ENCODE measurements around the gene IL37. TPM values are rescaled to one million over a fixed set of nuclear protein-coding genes. Genes with fewer than 3 reads are reported as not detected.
"Not testable (repeated sequence)": the region's sequence is repeated elsewhere in the genome, so short reads cannot be mapped to it uniquely, and the experiment has no call there.

Gene IL37
- total RNA-seq, 1 experiment from 2014 or later, result not detected

DNA sequence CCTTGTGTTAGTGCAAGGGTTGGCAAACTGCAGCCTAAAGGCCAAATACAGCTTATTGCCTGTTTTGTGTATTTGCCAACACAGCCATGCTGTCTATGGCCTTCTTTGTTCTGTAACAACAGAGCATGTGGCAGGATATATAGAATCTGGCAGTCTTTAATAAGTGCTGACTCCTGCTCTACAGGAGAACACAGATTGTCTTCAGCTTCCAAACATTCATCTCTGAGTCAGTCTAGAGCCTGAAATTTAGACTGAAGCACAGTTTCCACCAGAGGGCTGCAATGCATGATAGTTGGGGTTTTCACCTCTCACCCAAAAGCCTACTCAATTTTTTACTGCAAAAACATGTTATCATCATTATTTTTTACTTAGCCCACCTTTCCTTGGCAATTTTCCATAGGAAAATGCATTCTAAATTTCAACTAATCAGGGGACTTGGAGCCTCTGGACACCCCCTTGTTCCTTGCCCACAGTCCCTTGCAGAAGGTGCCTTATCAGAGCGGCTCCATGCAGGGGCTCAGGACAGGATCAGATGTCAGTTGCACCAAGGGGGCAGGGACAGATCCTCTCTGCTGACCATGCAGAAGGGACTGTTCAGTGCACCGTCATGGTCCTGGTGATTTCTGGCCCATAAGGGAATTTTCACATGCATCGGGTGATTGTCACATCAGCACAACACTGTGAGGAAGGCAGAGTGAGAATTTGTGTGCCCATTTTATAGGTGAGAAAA lies 12.4 kb downstream of the IL37 start:
- DNase-seq (ENCODE audit: low spot score), result no peak

DNA sequence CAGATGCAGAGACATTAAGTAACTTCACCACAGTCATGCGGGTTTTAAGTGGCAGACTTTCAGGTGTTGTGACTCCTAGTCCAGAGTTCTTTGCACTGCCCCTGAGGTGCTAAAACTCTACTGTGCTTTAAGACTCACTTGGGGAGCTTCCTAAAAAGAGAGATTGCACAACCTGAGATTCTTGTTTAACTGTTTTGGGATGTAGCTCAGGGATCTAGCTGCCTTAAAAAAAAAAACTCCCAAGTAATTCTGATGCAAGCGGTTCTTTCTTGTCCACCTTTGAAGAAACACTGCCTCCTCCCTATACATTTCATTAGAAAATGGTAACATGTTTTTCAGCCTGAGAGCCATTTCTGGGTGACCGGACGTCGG lies 13.0 kb downstream of the IL37 start:
- DNase-seq (ENCODE audit: low spot score), result no peak

DNA sequence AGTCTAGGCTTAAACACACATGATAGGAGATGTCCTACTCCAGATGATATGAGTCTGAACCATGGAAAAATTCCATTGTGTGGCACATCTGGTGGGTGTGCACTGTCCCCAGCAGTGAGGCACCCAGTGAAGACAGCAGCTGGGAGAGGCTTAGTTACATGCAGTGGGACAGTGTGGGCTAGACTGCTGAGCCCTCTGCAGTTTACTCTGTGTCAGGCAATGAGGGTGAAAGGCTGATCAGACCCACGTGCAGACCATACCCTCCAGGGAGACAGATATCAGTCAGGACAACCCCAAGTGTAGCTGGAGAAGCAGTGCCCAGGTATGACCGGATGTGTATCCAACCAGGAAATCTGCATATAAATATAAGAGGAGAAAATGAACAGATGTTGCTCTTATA lies 13.4 kb downstream of the IL37 start:
- DNase-seq (ENCODE audit: low spot score), result no peak

DNA sequence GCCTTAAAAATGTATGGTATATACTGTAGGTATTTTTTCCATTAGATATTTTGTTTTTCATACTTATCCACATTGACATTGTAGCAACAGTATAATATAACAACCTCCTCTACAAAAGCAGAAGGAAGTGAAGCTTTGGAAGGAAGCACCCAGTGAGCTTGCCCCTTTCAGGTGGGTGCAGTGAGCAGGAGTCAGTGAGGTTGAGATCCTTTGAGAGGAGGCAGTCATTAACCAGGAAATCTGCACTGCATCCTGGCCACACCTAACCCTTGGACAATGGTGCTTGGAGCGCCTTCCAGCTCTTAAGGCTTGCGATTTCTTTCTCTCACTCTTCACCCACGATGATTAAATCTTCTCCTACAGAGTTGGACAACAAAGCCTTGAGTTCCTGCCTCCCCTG lies 13.9 kb downstream of the IL37 start:
- no peak for DNase-seq (ENCODE audit: low spot score)

DNA sequence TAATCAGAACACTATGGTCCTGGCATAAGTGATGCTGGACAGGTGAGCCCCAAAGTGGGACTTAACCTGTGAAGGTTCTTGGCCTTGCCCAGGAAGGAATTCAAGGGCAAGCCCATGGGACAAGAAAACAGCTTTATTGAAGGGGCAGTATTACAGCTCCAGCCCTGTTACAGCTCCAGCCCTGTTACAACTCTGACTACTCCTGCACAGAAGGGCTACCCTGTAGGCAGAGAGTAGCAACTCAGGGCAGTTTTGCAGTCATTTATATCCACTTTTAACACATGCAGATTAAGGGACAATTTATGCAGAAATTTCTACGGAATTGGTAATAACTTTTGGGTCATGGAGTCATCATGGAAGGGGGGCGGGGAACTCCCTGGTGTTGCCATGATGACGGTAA lies 15.7 kb downstream of the IL37 start:
- DNase-seq (ENCODE audit: low spot score), result no peak

DNA sequence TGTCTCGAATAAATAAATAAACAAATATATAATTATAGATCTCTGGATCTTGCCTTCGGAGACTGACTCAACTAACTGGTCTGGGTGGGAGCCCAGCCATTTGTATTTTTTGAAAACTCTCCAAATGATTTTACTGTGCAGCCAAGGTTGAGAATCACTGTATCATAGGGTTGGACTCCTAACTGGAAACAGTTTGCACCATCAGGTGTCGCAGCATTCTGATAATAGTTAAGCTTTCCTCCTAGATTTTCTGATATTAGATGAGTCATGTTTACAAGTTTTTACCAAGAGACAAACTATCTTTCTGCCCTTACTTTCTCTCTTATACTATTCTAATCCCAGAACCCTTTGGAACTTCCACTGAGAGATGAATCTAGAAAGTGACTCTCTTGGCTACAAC lies 16.8 kb downstream of the IL37 start:
- DNase-seq (ENCODE audit: low spot score), result no peak

DNA sequence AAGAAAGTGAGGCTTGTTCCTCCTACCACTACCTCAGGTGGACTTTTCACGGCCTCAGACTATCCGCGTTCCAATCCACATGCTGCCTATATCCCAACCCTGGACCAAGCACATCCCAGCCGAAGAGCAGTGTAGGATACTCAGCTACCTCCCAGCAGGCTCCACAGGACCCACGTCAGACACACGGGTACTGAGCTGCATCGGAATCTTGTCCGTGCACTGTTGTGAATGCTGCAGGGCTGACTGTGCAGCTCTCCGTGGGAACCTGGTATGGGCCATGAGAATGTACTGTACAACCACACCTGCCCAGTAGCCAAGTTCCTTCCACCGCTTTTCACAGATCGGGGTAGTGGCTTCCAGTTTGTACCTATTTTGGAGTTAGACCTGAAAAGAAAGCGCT lies 22.3 kb downstream of the IL37 start:
- DNase-seq (ENCODE audit: low spot score), result no peak

DNA sequence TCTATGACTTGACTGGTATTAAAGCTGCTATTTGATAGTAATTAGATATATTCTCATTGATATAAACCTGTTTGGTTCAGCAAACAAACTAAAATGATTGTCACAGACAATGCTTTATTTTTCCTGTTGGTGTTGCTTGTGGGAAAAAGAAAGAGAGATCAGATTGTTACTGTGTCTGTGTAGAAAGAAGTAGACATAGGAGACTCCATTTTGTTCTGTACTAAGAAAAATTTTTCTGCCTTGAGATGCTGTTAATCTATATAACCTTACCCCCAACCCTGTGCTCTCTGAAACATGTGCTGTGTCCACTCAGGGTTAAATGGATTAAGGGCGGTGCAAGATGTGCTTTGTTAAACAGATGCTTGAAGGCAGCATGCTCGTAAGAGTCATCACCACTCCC lies 23.2 kb downstream of the IL37 start:
- DNase-seq (ENCODE audit: low spot score), result not testable (repeated sequence)

DNA sequence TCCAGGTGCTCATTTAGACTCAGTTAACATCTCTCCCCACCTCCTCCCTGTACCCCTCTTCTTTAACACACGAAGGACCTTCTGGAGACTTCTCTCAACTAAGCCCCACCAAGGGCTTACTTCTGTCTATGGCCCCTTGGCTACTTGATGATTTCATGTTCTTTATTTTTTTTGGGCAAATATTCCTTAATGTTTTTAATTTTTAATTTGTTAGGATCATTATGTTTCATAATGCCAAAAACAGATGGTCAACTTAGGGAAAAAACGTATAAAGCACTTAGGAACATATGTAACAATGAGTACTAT lies 25.9 kb downstream of the IL37 start:
- no peak for DNase-seq (ENCODE audit: low spot score)

DNA sequence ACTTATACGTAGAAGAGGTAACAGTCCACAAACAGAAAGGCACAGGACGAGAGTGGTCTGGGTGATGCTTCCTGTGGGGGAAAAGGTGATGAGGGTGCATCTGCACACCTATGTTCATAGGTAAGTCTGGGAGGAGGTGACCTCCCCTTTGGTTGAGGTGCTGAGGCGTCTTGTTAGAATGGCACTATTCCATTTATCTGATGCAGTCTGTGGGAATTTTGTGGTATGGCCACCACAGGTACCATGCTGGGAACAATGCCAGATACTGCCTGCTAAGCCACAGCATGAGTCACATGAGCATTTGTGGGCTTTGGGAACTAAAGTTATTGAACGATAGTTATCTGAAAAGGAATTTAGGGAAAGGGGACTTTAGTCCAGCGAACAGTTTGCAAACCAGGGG lies 27.9 kb downstream of the IL37 start:
- peak; percentile 89 for DNase-seq (ENCODE audit: low spot score)

DNA sequence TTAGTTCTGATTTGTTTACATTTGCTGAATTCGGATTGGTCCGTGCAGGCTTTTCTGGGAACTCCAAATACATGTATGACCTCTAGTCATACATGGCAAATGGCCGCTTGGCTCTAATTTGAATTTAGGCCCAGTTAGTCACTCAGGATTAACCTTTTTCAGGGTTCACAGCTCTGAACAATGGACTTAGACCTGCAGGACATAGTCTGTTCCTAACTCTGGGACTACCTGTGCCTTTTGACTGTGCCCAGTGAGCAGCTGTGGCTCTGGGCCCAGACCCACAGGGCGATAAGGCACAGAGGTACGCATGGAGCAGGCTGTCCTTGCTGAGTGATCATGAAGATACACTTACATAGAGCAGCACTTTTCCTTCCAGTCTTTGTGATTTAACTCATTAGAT lies 28.5 kb downstream of the IL37 start:
- no peak for DNase-seq (ENCODE audit: low spot score)

DNA sequence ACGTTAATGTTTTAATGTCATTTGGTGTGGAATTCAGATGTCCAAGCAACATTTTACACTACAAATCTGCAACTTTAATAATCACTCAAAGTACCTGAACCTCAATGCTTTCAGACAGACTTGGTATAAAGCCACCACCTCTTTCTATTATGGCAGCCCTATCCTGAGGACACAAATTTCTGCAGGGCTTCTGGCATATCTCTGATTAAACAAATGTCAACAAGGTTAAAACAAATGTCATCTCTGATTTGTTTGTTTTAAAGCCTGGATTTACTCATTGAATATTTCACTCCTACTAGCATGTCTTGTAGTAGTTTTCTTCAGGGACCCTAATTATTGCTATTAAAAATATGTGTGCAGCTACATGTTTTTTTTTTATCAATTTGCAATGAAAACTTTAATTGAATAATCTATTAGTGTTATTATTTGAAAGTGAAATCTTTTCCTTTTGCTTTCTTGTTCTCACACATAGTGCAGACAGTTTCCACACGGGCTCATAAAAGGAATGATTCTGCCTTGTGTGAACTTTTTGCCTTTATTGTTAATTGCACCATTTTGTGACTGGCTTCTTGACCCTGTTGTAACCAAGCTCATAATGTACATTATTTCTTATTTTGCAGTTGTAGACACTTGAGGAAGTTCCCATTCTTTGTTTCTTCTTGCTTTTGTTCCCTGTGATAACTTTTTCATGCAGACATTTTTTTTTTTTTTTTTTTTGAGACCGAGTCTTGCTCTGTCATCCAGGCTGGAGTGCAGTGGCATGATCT lies 30.1 kb downstream of the IL37 start:
- DNase-seq (ENCODE audit: low spot score), result no peak

DNA sequence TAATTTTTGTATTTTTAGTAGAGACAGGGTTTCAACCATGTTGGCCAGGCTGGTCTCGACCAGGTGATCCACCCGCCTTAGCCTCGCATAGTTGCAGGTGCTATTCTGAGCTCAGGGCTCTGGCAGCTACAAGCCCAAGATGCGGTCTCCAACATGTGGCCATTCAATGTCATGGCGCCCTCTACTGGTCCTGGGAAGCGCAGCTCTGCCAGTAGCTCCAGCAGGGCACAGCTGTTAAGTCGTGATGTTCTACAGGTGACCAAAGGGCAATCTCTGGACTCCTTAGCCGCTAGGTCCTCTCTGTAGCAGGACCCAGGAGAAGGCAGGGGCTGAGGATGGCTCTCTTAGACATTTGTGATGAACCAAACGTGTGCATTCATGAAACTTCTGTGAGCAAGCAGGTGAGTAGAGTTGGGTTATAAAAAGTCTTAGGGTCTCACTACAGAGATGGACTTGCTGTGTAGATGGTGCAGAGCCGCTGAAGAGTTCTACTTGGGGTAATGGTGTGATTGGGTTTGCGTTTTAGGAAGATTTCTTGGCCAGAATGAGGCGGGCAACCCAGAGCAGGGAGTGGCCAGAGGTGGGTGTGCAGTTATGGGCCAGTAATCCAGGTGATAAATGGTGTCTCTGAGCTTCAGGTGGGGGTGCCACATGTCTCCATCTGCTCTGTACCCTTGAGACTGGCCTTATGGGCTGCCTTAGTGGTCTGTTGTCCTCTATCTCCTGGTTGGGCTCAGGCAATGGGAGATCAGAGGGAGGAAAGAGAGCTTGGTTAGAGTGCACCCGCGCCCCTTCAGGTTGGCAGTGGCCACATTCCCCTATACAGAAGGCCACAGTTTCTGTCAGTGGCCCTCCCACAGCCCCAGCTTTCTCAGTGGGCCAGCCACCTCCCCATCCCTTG lies 31.0 kb downstream of the IL37 start:
- DNase-seq (ENCODE audit: low spot score), result peak; percentile 78

DNA sequence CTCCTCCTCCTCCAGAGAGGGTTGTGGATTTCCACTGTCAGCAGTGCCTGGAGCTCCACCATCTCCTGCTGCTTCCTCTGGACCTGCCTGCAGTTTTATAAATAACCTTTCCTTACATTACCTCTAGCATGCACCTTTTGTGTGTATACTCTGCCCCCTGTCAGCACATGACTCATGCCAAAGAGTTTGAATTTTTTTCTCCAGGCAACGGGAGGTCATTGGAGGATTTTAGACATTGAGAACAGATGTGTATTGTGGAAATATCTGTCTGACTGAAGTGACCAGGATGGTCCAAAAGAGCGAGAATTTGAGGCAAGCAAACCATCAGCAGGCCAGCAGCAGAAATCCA lies 31.7 kb downstream of the IL37 start:
- DNase-seq (ENCODE audit: low spot score), result no peak

DNA sequence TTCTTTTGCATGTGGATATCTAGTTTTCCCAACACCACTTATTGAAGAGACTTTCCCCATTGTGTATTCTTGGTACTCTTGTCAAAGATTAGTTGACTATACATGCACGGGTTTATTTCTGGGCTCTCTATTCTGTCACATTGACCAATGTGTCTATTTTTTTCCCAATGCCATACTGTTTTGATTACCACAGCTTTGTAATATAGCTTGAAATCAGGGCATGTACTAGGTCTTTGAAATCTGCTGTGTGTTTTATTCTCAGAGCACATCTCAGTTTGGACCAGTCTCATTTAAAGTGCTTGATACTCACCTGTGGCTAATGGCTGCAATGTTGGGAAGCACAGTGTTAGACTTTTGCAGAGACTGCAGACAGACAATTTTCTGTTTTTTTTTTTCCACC lies 34.0 kb downstream of the IL37 start:
- DNase-seq (ENCODE audit: low spot score), result no peak

DNA sequence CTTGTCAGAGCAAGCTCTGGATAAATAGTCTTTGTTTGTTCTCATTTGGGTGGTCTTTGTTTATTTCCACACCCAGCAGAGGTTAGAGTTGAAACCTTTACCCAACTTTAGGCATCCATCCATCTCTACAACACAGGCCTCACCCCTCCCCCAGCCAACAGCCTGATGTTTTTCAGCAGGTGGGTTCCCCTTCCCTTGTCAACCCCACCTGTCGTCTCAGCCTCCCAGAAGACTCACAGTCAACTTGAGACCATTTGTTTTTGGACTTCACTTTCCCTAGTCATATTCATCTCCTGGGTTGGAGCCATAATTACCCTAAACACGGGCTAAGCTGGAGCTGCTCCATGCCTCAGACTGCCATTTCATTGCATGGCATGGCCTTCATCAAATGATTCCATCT lies 35.1 kb downstream of the IL37 start:
- no peak for DNase-seq (ENCODE audit: low spot score)

DNA sequence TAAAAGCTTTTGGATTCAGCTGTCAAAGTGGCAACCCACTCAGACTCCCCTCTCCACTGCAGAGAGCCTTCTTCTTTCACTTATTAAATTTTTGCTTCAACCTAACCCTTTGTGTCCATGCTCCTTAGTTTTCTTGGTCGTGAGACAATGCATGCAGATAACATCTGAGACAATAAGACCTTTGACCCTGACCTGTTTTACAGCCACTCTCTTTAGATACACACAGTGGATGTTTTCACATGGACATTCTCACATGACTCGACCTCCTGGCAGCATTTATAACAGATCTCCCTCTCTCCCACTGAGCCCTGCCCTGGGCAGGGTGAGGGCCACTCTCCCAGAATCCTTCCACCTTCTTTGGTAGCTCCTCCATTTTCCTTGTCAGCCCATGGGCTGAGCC lies 36.4 kb downstream of the IL37 start:
- no peak for DNase-seq (ENCODE audit: low spot score)

DNA sequence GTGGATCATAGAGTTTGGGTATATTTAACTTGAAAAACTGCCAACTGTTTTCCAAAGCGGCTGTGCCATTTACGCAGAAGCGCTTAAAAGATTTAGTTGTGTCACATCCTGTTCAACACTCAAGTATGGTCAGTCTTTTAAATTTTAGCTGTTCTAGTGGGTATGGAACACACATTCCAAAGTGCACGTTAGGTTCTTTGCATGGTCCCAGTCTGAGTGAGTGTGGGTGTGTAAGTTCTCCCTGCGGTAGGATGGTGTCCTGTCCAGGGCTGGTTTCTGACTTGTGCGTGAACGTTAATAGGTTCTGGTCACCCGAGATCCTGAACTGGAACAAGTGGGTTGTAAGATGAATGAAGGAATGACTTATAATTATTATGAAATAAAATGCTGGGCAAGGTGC lies 38.5 kb downstream of the IL37 start:
- no peak for DNase-seq (ENCODE audit: low spot score)

DNA sequence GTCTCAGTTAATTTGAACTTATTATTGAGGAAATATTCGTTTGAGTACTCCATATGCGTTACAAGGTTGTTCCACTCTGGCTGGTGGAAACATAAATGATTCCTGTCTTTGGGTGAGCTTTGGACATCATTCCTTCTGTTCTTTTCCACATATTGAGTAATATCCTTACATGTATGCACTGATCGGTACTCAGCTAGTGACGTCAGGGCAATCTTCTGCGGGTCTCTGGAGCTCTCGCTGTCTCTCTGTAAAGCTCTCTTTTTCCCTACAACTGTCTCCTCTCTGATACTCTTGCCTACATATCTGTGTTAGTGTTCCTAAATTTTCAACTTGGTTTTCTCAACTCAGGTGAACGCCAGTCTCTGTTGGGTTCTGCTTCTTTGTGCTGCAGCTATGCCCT lies 43.4 kb downstream of the IL37 start:
- no peak for DNase-seq (ENCODE audit: low spot score)

DNA sequence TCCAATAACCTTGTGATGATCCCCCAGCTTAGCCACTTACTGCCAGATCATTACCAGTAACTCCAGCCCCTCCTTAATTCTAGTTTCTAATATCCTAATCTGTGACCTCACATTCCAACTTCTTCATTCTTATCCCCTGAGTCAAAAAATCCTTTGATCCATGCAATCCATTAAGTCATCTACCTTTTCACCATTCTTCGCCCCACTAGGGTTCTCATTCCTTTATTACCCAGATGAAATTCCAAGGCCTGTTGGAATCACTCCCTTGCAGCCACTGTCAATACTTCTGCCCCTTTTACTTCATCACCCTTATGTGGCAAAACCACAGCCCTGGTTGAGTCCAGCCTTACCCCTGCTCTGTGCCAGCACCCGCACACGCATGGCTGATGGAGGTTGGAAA lies 46.5 kb downstream of the IL37 start:
- no peak for DNase-seq (ENCODE audit: low spot score)

DNA sequence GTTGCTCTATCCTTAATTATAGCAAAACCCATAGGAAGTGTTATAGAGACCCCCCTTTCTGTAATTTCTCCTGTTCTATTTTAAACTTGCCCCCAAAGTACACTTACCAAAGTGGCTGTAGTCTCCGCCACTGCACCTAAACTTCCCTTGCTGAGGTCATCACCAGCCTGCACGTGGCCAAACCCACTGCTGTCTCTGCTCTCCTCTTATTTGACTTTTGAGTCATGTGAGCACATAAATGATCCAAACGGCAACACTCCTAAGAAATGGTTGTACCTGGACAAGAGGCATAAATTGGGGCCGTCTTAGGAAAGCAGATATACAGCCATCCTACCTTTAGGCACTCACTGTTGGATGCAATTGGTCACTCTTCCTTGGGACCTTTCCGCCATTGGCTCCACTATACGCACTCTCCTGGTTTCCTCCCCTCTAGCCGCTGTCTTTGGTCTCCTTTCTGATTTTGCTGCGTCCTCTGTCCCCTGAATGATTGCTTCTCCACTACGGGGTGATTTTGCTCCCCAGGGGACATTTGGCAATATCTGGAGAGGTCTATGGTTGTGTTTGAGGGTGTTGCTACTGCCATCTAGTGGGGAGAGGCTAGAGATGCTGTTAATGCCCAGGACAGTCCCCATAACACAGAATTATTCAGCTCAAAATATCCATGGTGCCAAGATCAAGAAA lies 47.6 kb downstream of the IL37 start:
- DNase-seq (ENCODE audit: low spot score), result peak; percentile 65

DNA sequence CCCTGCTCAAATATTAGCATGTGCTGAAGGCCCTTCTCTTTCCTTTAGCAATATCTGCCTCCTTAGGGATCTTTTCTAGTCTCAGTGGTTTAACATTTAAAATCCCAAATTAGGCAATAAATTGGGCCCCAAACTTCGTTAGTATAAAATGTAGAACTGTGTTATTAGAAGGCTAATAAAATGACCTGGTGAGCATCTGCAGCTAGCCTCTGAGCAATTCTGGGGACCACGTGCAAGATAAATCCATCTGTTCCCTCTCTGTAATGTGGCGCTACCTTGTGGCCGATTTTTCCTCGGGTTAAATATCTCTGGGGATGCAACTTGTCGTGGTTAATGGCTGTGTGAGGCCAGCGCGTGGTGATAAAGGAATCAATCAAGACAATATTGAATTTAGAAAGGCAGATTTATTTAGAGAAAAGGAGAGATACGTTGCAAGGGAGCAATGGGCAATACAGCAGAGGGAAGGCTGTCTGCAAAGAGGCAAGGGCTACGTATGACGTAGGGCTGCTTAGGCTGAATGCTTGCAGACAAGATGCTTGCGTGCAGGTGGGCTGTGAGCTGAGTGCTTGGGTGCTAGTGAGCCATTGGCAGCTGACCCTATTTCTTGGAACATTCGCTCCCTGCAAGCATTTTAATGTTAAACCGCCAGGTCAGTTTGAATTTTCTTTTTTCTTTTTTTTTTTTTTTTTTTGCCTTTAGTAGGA lies 48.3 kb downstream of the IL37 start:
- no peak for DNase-seq (ENCODE audit: low spot score)
